HepG2 (cell line): Measurements from ENCODE around the gene NUDT17. TPM values are rescaled to one million over a fixed set of nuclear protein-coding genes. Genes with fewer than 3 reads are reported as not detected.

ENCODE experiments used
- ATAC-seq: fragments of 200-7000 bp; cut with Tn5 transposase; 3 replicates; pipeline ENCODE4 v1.9.1; 2020; ENCODE audit warnings: mild to moderate bottlenecking, moderate library complexity
- BruUV-seq: library from RNA; stranded (reverse); fragments of 400-500 nt; replicated peaks from 2 replicates; lab custom pipeline; 2021; lab: Mats Ljungman, UMichigan
- CTCF ChIA-PET: fragments of 300-600 bp; formaldehyde crosslinking; extraction: SDS; loops from one replicate; lab custom pipeline; 2021; ENCODE audit warnings: low total read pairs, inconsistent platforms, low intra/inter-chr PET ratio; lab: Yijun Ruan, JAX
- POLR2A ChIA-PET: fragments of 350-600 bp; sonication (Branson Sonifier 250); formaldehyde crosslinking; loops from one replicate; lab custom pipeline; 2020; ENCODE audit warnings: antibody characterized with exemption, inconsistent platforms; lab: Yijun Ruan, JAX
- DNase-seq: peaks from one replicate; pipeline ENCODE4 v3.0.0-alpha.2; 2015; ENCODE audit warnings: low spot score
- FAIRE-seq: peaks from 3 replicates; lab custom pipeline; 2011; peaks lifted over from hg19 to GRCh38; lab: Jason Lieb, UNC
- H2AFZ ChIP-seq: one replicate; pipeline ENCODE4 v1.6.1; 2011; ENCODE audit warnings: low read length, inconsistent platforms
- H3K27ac ChIP-seq: fragments of 300-600 bp; 3 replicates; pipeline ENCODE4 v1.8.0; 2011; ENCODE audit warnings: mixed run types, mild to moderate bottlenecking, mixed read lengths, low read length, inconsistent platforms; ENCODE audit not compliant: insufficient read depth; ENCODE audit errors: extremely low read length
- H3K27me3 ChIP-seq, 2 experiments: fragments of 200-600 bp in 1 of 2; 2 replicates in 1 of 2; 3 replicates in 1 of 2; pipeline versions ENCODE4 v1.6.0 to v1.8.0; 2011; ENCODE audit warnings: low read length in 2 of 2, mild to moderate bottlenecking in 2 of 2, moderate library complexity in 2 of 2, inconsistent platforms in 1 of 2; ENCODE audit not compliant: insufficient read depth in 2 of 2, control insufficient read depth in 1 of 2
- H3K36me3 ChIP-seq, 2 experiments: fragments of 200-600 bp in 1 of 2; replicated peaks in 1 of 2; 2 replicates in 1 of 2; 3 replicates in 1 of 2; pipeline versions ENCODE4 v1.5.1 to v1.8.0; 2011; ENCODE audit warnings: low read length in 2 of 2, inconsistent platforms in 1 of 2; ENCODE audit not compliant: insufficient read depth in 2 of 2, control insufficient read depth in 1 of 2
- H3K4me1 ChIP-seq: 2 replicates; pipeline ENCODE4 v1.5.1; 2012; ENCODE audit warnings: low read length, inconsistent platforms; ENCODE audit not compliant: insufficient read depth
- H3K4me2 ChIP-seq: 2 replicates; pipeline ENCODE4 v1.6.0; 2011; ENCODE audit warnings: low read depth, low read length, inconsistent platforms
- H3K4me3 ChIP-seq, 3 experiments: fragments of 200-600 bp in 1 of 3; sonication (generic), shearing (Covaris generic) in 1 of 3; replicated peaks in 1 of 3; 2 replicates each; pipeline ENCODE4 v1.5.1; 2011 to 2016; ENCODE audit warnings: low read length in 3 of 3, inconsistent platforms in 2 of 3, low read depth in 2 of 3, mild to moderate bottlenecking in 2 of 3, control low read depth in 1 of 3, mixed read lengths in 1 of 3; ENCODE audit not compliant: insufficient read depth in 1 of 3
- H3K79me2 ChIP-seq: one replicate; pipeline ENCODE4 v1.6.1; 2011; ENCODE audit warnings: low read length, inconsistent platforms; ENCODE audit not compliant: insufficient read depth
- H3K9ac ChIP-seq: 2 replicates; pipeline ENCODE4 v1.6.0; 2011; ENCODE audit warnings: mild to moderate bottlenecking, low read depth, low read length, inconsistent platforms; ENCODE audit not compliant: insufficient read depth
- H3K9me3 ChIP-seq: 2 replicates; pipeline ENCODE4 v1.5.1; 2012; ENCODE audit warnings: mild to moderate bottlenecking, low read length
- H4K20me1 ChIP-seq: 2 replicates; pipeline ENCODE4 v1.6.0; 2011; ENCODE audit warnings: inconsistent platforms, mild to moderate bottlenecking, low read length, moderate library complexity; ENCODE audit not compliant: insufficient read depth
- ARNT2 ChIP-seq: sonication (generic); formaldehyde crosslinking; IDR thresholded peaks from 2 replicates; pipeline ENCODE4 v1.8.0; 2022; ENCODE audit warnings: mild to moderate bottlenecking, low read depth, missing genetic modification reagents, moderate library complexity
- GATAD2A ChIP-seq: IDR thresholded peaks from 2 replicates; pipeline ENCODE4 v1.6.1; 2016
- HDAC2 ChIP-seq: sonication (generic); formaldehyde crosslinking; IDR thresholded peaks from 2 replicates; pipeline ENCODE4 v1.4.0; 2020; ENCODE audit warnings: missing genetic modification reagents
- KAT8 ChIP-seq: IDR thresholded peaks from 2 replicates; pipeline ENCODE4 v1.6.1; 2016; ENCODE audit warnings: missing genetic modification reagents, missing compliant biosample characterization
- ZKSCAN1 ChIP-seq: fragments of 150-350 bp; IDR thresholded peaks from 2 replicates; pipeline ENCODE4 v1.6.1; 2014; ENCODE audit warnings: low read length
- ZNF761 ChIP-seq: sonication (generic); formaldehyde crosslinking; conservative IDR thresholded peaks from 2 replicates; pipeline ENCODE4 v1.4.0; 2020; ENCODE audit warnings: mild to moderate bottlenecking, missing genetic modification reagents
- ZNF788 ChIP-seq: sonication (generic); formaldehyde crosslinking; IDR thresholded peaks from 2 replicates; pipeline ENCODE4 v1.5.0; 2020; ENCODE audit warnings: mild to moderate bottlenecking, missing genetic modification reagents, borderline replicate concordance
- WGBS: methylation state at CpG from one replicate; pipeline ENCODE4 v1.1.6; 2017; ENCODE audit warnings: low lambda C conversion rate; 5-methylcytosine and 5-hydroxymethylcytosine counted together
- in situ Hi-C: cut with HindIII; loops from 2 replicates; pipeline ENCODE4 v1.10.0; 2017; ENCODE audit warnings: low pct_unique_long_range_greater_than_20kb; ENCODE audit not compliant: extremely low pct_ligation_motif_present
- intact Hi-C: fragments of 100-400 bp; cut with micrococcal nuclease; formaldehyde crosslinking; loops from one replicate; pipeline ENCODE4 v1.10.0; 2022; ENCODE audit not compliant: unreplicated experiment
- polyA plus RNA-seq, 8 experiments: library from polyadenylated mRNA; depleted of rRNA in 3 of 8; stranded (reverse) in 7 of 8; unstranded in 1 of 8; fragments of >200 nt; fragmentation: Illumina TruSeq in 4 of 8; extraction: Trizol in 4 of 8; gene quantifications; 2 replicates each; pipeline versions ENCODE4 v1.2.1 to v1.2.3, GENCODE V29; 2011 to 2016; ENCODE audit warnings: low read depth in 4 of 8, missing spikeins in 1 of 8, mixed read lengths in 1 of 8; ENCODE audit not compliant: insufficient read depth in 1 of 8
- total RNA-seq, 5 experiments: library from RNA; depleted of rRNA; stranded (reverse); fragments of >200 nt; fragmentation: Illumina TruSeq; extraction: Trizol; gene quantifications; 2 replicates each; pipeline ENCODE4 v1.2.3, GENCODE V29; 2016; ENCODE audit warnings: low read depth in 1 of 5

The NUDT17 gene
- total and polyA plus RNA-seq, 2 of the 13 experiments (the other 11 are each of a cell fraction or from before 2014, with no cell fraction given), result 2.6 to 5.8 TPM

DNA sequence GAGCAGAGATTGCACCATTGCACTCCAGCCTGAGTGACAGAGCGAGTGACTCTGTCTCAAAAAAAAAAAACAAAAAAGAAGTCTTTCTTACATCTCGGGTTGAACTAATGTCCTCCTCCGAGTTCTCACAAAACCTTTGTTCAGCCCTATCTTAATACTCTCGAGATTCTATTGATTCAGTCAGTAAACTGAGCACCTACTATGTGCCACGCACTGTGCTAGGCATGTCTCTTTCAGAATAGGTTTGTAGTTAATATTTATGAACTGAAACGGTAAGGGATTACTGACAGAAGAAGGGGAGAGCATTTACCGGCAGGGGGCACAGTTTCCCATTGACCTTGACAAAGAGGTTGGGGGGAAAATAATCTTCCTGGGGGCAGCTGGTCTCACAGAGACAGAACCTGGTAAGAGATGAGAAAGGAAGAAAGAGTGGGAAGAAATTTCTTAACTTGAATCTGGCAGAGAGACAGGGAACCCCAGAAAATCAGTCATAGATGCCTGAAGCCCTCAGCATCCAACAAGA, 10.1 kb downstream of the NUDT17 start:
- no peak overlapping the region for H2AFZ ChIP-seq
- ChIA-PET POLR2A (no interaction called here), CTCF (no interaction called here)
- H3K79me2 ChIP-seq, result peaks cover 3% of the 10 kb centered on the region
- H3K4me3 ChIP-seq, result no peak overlapping the region
- BruUV-seq, result no TSS peak
- no peak overlapping the region for H3K27ac ChIP-seq
- ATAC-seq (no peak), FAIRE-seq (no peak), DNase-seq (no peak)
- 71% methylated on average over 7 of the region's 7 CpGs for WGBS
- no peaks in the 10 kb centered on the region for H4K20me1 ChIP-seq
- no peak overlapping the region for H3K4me2 ChIP-seq
- peaks cover 12 to 26% of the 10 kb centered on the region in 2 experiments for H3K36me3 ChIP-seq
- peaks cover 18% of the 10 kb centered on the region for H3K4me1 ChIP-seq
- no peaks in the 10 kb centered on the region for H3K9me3 ChIP-seq
- intact Hi-C loops, result loop anchor here (5.0 kb wide), 2 partner anchors 37 to 107 kb away; partner anchors contain the start of genes ANKRD34A and POLR3GL
- no peaks in the 10 kb centered on the region for H3K27me3 ChIP-seq
- no peak overlapping the region for H3K9ac ChIP-seq
- no peak for TF ChIP-seq ZNF788 (CRISPR knock-in tag)
- TF ChIP-seq ZKSCAN1, result peak; percentile 85
- in situ Hi-C loops, result no loop called here

DNA sequence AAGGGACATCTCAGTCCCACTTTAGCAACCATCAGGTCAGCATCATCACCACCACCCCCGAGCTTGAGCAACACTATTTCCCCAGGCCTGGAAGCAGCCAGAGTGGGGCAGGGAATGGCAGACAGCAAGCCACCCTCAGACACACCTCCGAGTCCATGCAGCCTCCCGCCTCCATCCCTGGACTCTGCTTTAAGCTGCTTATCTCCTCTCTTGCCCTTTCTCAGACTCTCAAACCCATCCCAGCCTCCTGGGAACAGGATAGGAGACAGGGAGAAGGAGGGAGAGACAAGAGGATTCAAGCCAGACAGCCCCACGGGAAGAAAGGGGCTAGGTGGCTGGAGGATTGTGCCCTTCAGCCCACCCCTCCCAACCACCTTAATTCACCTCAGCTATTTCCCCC, 11.7 kb downstream of the NUDT17 start:
- TF ChIP-seq ZNF761 (CRISPR knock-in tag), result no peak
- no peak for TF ChIP-seq HDAC2 (CRISPR knock-in tag)
- no peak for TF ChIP-seq ARNT2 (CRISPR knock-in tag)
- TF ChIP-seq KAT8 (CRISPR knock-in tag), result no peak
- TF ChIP-seq GATAD2A, result no peak
- no peaks in the 10 kb centered on the region for H3K9me3 ChIP-seq
- ChIA-PET POLR2A (interaction anchor here (1.3 kb wide), 1 partner anchor 12 kb away, joined by 4 read pairs; the partner anchor contains the start of gene NUDT17), CTCF (no interaction called here)
- intact Hi-C loops (loop anchor here (5.0 kb wide), 2 partner anchors 35 to 105 kb away; partner anchors contain the start of genes ANKRD34A and POLR3GL), in situ Hi-C loops (no loop called here)
- FAIRE-seq (no peak), DNase-seq (no peak), ATAC-seq (no peak)
- H3K4me3 ChIP-seq, result no peak overlapping the region
- H3K27ac ChIP-seq, result no peak overlapping the region
- no peaks in the 10 kb centered on the region for H4K20me1 ChIP-seq
- BruUV-seq, result no TSS peak
- H3K4me1 ChIP-seq, result peaks cover 21% of the 10 kb centered on the region
- H2AFZ ChIP-seq, result no peak overlapping the region
- 92% methylated on average over 3 of the region's 4 CpGs for WGBS
- no peaks in the 10 kb centered on the region for H3K27me3 ChIP-seq
- H3K4me2 ChIP-seq, result no peak overlapping the region
- H3K9ac ChIP-seq, result no peak overlapping the region
- H3K79me2 ChIP-seq, result peaks cover 3% of the 10 kb centered on the region
- H3K36me3 ChIP-seq, result peaks cover 9 to 22% of the 10 kb centered on the region in 2 experiments
